Measurements from ENCODE around the gene ADAMTS2.

GRCh38 chr5:179266291-179267070 lies 78.8 kb downstream of the ADAMTS2 start:
- TF ChIP-seq CTCF (conservative IDR thresholded peaks at IDR 0.05; ENCODE audit: low read depth in 2 of 2) (no peak), EZH2phosphoT487 (IDR thresholded peaks at IDR 0.05; ENCODE audit: unreplicated experiment) (no peak), EZH2 (IDR thresholded peaks at IDR 0.05; ENCODE audit: low read depth, unreplicated experiment) (no peak)

Data from GM23338 (cell line).